Measurements from ENCODE around the gene GATA5.

GATA5 gene

GRCh38 chr20:62454904-62455636, 20.7 kb downstream of the GATA5 start:
- DNase-seq (ENCODE audit: low read depth): no peak

GRCh38 chr20:62453186-62453808, 22.5 kb downstream of the GATA5 start:
- no peak for DNase-seq (ENCODE audit: low read depth)

GRCh38 chr20:62452475-62453095, 23.2 kb downstream of the GATA5 start:
- no peak for DNase-seq (ENCODE audit: low read depth)

- no peak for DNase-seq (ENCODE audit: low read depth)
Measured at GRCh38 chr20:62451970-62452369, 23.8 kb downstream of the GATA5 start.

GRCh38 chr20:62451156-62451767, 24.5 kb downstream of the GATA5 start:
- no peak for DNase-seq (ENCODE audit: low read depth)

DNA sequence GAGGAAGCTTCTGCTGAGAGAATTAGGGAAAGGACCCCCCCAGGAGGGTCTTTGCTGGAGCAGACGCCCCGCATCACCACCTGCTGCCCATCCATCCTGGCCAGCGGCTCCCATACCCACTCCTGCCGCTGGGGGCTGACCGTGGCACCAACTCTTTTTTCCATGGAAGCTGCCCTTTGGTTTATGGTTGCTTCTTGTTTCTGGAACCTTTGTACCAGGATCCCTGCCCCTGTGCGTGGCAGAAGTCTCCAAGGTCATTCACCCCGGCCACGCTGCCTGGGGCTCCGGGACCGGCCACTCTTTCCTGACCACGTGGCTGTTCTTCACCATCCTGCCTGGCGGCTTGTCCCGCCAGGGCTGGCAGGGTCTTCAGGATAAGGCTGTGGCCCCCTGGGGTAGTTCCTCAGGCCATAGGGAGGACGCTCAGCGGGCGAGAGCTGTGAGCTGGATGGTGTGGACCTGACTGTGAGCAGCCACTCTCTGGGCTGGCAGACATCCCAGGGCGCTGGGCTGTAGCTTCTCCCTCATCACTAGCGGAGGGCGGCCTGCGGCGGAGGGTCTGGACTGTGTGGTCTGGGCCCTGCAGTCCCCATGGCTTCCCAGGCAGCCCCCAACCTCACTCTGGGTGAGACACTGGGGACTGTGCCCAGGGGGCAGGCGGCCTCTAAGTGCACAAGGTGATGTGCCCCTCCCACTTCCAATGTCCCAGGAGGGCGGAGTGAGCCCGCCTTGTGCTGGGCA, 25.7 kb downstream of the GATA5 start:
- no peak for DNase-seq (ENCODE audit: low read depth)

- DNase-seq (ENCODE audit: low read depth): no peak
Measured at GRCh38 chr20:62448788-62449187, 27.0 kb downstream of the GATA5 start.

DNA sequence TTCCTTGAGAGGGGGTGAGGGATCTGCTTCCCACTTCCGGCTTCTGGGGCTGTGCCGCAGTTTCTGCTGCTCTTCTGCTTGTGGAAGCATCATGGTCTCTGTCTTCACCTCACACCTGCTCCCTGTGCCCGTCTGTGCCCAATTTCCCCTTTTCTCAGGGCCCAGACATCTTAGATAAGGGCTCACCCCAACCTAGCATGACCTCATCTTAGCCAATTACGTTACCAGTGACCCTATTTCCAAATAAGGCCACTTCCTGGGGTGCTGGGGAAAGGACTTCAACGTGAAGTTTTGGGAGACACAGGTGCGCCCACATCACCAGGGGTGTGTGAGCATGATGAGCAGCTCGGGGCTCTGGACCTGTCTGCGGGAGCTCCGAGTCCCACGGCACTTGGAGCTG, 27.8 kb downstream of the GATA5 start:
- no peak for DNase-seq (ENCODE audit: low read depth)

DNA sequence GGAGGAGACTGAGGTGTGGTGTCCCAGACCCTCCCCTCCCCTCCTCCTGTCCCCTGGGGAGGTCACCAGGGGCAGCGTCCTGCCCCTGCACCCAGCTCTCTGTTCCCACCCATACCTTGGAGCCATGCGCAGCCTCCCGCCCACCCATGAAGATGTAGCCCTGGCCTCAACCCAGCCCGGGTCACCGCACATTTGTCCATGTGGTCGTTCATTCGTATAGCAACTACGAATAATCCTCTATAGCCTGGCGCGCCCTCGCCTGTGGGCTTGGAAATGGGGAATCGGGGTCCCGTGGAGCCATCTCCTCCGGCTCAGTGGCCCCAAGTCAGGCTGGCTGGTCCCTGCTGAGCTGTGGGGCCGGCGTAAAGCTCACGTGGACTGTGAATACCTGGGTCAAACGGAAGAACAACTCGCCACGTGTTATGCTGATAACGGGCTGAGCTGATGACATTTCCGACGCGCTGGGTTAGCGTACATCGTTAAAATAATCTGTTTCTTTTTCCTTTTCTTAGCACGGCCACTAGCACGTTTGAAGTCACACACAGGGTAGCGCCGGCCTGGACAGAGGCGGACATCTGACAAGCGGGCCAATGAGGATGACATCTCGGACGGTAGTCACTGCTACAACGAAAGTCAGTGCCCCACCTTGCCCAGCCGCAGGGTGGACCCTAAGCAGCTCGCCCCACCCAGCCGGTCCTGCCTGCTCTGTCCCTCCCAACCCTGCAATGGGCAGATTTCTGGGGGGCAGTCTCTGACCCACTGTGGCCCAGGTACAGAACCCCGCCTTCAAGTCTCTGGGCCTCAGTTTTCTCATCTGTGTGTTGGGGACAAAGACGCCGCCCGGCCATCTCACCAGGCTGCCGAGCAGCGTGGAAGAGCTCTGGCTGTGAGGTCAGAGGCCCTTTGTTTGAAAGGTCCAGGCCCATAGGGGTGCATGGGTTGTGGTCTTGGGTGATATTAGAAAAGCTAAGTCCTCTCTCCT, 28.6 kb downstream of the GATA5 start:
- DNase-seq (ENCODE audit: low read depth): no peak

DNA sequence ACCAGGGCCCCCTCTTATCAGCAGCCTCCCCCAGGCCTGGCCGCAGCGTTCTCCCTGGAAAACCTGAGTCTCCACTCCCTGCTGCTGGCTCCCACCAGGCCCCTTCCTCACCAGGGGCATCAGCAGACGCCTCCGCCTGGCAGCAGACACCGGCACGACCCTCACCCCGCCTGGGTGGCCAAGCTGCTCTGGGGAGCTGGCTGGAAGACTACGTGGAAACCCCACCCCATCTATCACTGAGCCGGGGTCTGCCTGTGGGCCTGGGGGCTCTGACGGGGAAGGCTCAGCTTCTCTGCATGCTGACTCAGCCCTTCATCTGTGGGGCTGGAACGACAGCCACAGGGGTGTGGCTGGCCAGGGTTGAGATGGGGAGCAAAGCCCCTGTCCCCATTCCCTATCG, 29.3 kb downstream of the GATA5 start:
- DNase-seq (ENCODE audit: low read depth): no peak

DNA sequence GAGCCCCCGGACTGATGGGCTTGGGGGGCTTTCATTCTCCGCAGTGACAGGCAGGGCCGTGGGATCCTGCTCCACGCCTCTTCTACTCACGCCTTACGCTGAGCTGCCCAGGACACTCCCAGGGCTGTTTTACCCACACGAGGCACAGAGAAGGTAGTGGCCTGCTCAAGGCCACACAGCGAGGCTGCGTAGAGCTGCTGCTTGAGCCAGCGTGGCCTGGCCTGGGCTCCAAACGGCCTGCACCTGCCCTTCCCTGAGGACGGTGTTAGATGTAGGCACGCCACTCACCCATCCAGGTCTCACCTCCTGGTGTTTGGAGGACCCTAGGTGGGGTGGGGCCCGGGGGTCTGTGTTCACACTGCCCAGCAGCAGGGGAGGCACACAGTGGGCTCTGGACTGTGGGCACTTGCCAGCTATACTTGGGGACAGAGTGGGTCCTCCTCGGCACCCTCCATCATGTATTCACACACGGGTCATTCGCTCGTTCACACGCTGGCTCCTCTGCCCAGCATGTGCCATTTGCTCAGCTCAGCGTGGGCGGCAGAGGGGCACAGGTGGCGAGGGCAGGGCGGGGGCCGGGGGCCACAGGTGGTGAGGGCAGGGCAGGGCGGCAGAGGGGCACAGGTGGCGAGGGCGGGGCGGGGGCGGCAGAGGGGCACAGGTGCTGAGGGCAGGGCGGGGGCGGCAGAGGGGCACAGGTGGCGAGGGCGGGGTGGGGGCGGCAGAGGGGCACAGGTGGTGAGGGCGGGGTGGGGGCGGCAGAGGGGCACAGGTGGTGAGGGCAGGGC, 30.0 kb downstream of the GATA5 start:
- DNase-seq (ENCODE audit: low read depth): no peak

DNA sequence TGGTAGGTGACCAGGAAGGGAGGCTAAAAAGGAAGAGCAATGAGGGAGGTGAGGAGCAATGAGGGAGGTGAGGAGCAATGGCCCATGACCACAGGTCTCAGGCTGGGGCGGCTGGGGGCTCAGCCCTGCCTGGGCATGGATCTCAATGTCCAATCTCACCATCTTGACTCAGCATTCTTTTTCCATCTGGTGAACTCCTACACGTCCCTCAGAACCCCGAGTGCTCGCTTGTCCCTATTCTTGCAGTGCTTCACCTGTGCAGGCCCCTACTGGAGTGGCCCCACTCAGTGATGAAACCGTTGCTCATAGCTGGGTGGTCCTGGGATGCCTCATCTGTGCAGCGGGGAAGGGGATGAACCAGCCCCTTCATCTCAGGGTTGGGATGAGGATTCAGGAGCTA, 31.5 kb downstream of the GATA5 start:
- no peak for DNase-seq (ENCODE audit: low read depth)

- no peak for DNase-seq (ENCODE audit: low read depth)
Measured at GRCh38 chr20:62441987-62442539, 33.7 kb downstream of the GATA5 start.

DNA sequence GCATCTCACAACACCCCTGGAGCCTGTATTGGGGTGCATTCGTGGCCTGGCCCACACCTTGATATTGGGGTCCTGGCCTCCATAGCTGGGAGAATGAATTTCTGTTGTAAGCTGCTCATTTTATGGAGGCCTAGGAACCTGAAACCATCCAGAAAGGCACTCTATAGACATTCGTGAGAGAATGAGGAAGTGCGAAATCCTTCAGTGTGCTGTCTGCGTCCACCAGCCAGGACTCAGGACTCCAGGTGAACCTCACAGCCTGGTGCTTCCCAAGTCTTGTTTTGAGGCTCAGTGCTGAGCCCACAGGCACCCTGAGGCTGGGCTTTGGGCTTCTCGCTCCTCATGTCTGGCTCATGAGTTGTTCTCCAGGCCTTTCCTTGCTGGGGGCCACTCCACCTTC, 36.6 kb downstream of the GATA5 start:
- DNase-seq (ENCODE audit: low read depth): no peak

- DNase-seq (ENCODE audit: low read depth): no peak
Measured at GRCh38 chr20:62437927-62438326, 37.9 kb downstream of the GATA5 start.

DNA sequence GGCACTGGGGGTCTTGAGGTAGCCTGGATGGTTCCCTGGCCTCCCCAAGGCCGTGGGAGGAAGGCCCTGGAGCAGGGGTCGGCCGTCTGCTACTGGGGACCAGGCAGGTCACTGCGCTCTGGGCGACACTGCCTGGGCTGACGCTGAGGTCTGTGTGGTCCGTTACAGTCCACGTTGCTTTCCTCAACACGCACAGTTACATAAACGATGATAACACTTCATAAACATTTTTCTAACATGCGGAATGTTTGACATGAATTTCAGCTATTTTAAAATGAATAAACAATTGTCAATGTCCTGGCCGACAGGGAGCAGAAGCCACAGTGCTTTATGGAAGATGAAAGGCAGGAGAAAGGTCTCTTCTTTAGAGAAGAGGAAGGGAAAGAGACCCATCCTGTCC, 38.3 kb downstream of the GATA5 start:
- no peak for DNase-seq (ENCODE audit: low read depth)

DNA sequence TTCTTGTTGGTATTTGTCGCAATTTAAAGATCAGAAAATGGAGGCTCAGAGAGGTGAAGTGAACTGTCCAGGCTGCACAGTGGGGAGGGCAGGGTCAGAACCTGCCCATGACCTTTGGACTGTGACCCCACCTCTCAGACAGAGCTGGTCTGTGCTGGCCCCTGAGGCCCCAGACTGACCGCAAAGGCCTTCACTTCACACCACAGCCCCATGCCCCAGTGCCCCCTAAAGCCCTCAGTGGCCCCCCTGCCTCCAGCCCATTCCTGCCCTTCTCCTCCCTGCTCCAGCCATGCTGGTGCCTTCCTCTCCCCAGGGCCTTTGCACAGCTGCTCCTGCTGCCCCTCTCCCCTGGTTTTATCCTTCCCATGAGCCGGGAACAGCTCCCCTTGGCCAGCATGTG, 39.1 kb downstream of the GATA5 start:
- DNase-seq (ENCODE audit: low read depth): no peak

DNA sequence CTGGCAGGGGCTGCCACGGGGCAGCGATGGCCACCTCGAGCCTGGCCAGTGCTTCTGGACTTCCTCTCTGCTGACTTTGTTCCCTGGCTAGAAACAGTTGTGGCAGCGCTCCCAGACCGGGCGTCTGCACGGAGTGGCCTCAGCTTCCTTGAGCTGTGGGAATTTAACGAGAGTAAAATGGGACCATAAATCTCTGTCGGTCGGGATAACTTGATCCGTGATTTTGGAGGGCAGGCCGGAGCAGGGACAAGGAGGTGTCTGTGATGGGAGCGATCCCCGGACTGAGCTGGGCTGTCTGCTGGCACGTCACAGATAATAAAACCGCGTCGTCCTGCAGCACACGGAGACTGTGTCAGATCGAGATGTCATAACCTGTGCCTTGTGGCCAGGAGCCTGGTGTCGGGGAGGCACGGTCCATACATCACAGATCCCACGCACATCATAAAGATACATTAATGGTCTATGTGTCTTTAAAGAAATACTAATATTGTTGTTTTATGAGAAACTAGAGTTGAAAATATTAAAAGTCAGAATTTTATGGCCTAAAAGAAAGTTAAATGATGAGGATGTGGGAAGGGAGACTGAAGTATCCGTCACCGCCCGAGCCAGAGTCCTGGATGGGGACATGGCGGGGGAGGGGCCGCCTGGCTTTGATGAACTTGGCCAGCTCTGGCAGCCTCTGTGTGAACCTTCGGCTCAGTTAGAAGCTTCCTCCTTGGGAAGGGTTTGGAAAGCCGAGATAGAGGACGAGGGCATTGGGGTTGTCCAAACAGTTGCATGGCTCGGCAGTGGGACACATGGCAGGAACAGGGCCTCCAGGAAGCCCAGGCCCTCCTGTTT, 41.9 kb downstream of the GATA5 start:
- DNase-seq (ENCODE audit: low read depth): no peak

DNA sequence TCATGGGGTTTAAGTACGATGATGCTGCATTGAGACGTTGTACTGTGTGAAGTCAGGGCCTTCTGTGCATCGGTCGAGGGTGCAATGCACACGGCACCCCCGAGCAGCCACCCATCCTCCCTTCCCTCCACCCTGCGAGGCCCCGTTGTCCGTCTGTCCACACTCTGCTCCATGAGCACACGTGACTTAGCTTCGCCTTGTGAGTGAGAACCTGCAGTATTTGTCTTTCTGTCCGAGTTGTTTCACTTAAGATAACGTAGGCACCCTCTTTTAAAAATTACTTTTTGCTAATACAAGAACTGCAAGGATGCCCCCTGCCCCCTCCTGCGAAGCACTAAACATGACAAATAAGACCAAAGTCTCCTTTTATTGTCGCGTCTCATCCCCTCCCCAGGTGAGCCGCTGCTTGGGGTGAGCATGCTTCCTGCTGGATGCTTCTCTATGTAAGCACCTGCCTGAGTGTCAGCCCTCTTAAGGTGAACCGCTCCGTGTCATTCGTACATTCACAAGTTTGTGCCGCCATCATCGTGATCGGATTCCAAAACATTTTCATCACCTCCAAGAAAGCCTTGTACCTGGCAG, 44.8 kb downstream of the GATA5 start:
- no peak for DNase-seq (ENCODE audit: low read depth)

All from stimulated activated CD8-positive, alpha-beta memory T cell treated with anti-CD3 and anti-CD28 coated beads, Interleukin-7, amount 100 ng/mL, for 24 hours (primary cell).